ENCODE measurements around the gene USP25. TPM values are rescaled to one million over a fixed set of nuclear protein-coding genes. Genes with fewer than 3 reads are reported as not detected.

Gene USP25
- total and polyA plus RNA-seq, 7 donors = 20.0 to 149 (median 104) TPM

DNA sequence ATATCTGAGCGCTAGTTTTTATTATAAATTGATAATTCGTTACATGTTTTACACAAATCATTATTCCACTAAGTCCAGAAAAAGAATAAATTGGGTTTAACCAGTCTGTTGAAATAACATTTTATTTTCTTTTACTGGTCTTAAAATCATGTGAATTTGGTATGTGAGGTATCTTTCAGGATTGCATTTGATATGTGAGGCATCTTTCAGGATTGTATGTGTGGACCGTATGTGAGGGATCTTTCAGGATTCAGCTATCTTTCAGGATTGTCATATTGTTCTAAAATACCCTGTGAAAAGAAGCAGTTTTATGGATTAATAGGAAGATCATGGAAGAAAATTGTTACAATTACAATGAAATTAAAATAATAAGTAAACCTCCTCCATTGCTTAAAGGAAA, 42.9 kb downstream of the USP25 start:
- 58 to 82% (median 75%) methylated on average over 3 of the region's 3 CpGs for WGBS, 3 donors

GRCh38 chr21:15774590-15774989, 44.8 kb downstream of the USP25 start:
- Histone ChIP-seq H3K4me1 (peaks cover 52% of the 10 kb centered on the region), H3K27ac (no peak overlapping the region), H3K4me3 (no peak overlapping the region), H3K27me3 (ENCODE audit: insufficient read depth in 3 of 3, low read length in 2 of 3) (no peaks in the 10 kb centered on the region), H3K36me3 (ENCODE audit: insufficient read depth in 1 of 2, low read depth in 1 of 2) (no peaks in the 10 kb centered on the region), H3K9me3 (no peaks in the 10 kb centered on the region)
- DNase-seq (no peak), ATAC-seq (no peak)
- TF ChIP-seq CTCF (IDR thresholded peaks at IDR 0.05) = no peak
- 74 to 82% (median 75%) methylated on average over 3 of the region's 3 CpGs for WGBS, 3 donors
- intact Hi-C loops (cut with DNase I) = loop anchor here in 1 of 2 donors (5.0 kb wide), 1 partner anchor 37 kb away; no protein-coding TSS in a partner anchor

More for the DNA sequence above, 42.9 kb downstream of the USP25 start:
- TF ChIP-seq CTCF (IDR thresholded peaks at IDR 0.05) = no peak
- Histone ChIP-seq H3K4me3 (no peak overlapping the region), H3K36me3 (ENCODE audit: insufficient read depth in 1 of 2, low read depth in 1 of 2) (no peaks in the 10 kb centered on the region), H3K27ac (no peak overlapping the region), H3K27me3 (ENCODE audit: insufficient read depth in 3 of 3, low read length in 2 of 3) (no peaks in the 10 kb centered on the region), H3K9me3 (no peaks in the 10 kb centered on the region), H3K4me1 (peaks cover 67% of the 10 kb centered on the region)
- DNase-seq (no peak), ATAC-seq (no peak)
- intact Hi-C loops (cut with DNase I) = loop anchor here in 1 of 2 donors (5.0 kb wide), 1 partner anchor 35 kb away; no protein-coding TSS in a partner anchor

DNA sequence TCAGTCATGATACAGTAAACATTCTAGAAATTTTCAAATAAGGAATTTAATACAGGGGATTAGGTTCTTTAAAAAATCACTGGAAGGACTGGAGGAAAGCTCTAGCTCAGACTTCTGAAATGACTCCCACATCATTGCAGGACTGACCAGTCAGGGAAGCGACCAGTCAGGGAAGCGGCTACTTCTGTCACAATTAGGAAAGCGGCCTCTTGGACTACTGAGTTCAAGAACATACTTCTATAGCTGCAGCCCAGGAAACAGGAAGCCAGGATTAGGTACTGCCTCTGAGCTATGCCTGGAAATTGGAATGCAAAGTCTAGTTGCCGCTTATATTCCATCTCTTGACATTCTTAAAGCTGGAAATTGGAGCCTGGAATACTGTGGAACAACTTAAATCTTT, 45.5 kb downstream of the USP25 start:
- H3K36me3 ChIP-seq (ENCODE audit: insufficient read depth in 1 of 2, low read depth in 1 of 2) = no peaks in the 10 kb centered on the region
- intact Hi-C loops (cut with DNase I) = no loop called here
- ATAC-seq (peak in 3 of 4 donors; percentile 28 to 57 (median 54)), DNase-seq (no peak)
- TF ChIP-seq CTCF (IDR thresholded peaks at IDR 0.05) = no peak
- H3K27ac ChIP-seq = no peak overlapping the region
- 93 to 98% (median 97%) methylated on average over 4 of the region's 4 CpGs for WGBS, 3 donors
- H3K4me3 ChIP-seq = no peak overlapping the region
- no peaks in the 10 kb centered on the region for H3K9me3 ChIP-seq
- no peaks in the 10 kb centered on the region for H3K27me3 ChIP-seq (ENCODE audit: insufficient read depth in 3 of 3, low read length in 2 of 3)
- H3K4me1 ChIP-seq = peaks cover 51% of the 10 kb centered on the region

DNA sequence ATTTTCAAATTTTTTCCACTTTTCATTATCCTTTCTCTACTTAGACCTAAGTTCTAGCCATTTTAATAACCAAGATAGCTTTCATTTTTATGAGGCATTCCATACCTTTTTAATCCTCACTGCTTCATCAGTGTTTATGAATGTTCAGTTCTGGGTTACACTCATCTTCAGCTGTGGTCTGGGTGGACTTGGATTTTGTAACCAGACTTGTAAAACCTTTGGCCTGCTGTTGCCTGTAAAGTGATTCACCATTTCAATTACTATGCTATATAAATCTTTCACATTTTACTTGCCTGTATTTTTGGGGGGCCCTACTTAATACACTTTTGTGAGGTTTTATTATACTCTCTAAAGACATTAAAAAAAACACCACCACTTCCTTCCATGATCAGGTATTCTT, 46.2 kb downstream of the USP25 start:
- TF ChIP-seq CTCF (IDR thresholded peaks at IDR 0.05) = no peak
- H3K27me3 ChIP-seq (ENCODE audit: insufficient read depth in 3 of 3, low read length in 2 of 3) = no peaks in the 10 kb centered on the region
- ATAC-seq (peak; percentile 51 to 75 (median 63)), DNase-seq (no peak)
- H3K4me1 ChIP-seq = peaks cover 45% of the 10 kb centered on the region
- intact Hi-C loops (cut with DNase I) = no loop called here
- H3K27ac ChIP-seq = no peak overlapping the region
- no peak overlapping the region for H3K4me3 ChIP-seq
- no peaks in the 10 kb centered on the region for H3K9me3 ChIP-seq
- peaks cover 0 to 4% of the 10 kb centered on the region in 2 donors for H3K36me3 ChIP-seq (ENCODE audit: insufficient read depth in 1 of 2, low read depth in 1 of 2)

DNA sequence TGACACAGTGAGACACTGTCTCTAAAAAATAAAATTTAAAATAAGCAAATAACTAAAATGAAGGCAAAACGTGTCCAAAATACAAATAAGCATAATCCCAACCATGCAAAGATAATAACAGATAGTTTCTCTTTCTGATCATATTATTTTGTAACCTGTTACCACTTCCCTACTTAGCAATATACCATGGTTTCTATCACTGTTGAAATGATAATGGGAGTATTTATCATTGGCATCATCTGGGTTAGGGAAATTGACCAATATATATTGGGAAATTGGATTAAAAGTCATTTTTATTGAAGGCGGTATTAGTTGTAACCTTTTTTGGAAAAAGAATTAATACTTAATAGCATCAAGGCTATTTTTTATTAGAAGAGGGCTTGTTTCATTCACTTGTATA, 47.0 kb downstream of the USP25 start:
- 70 to 91% (median 82%) methylated on average over 2 of the region's 2 CpGs for WGBS, 3 donors

More for the DNA sequence above, 47.0 kb downstream of the USP25 start:
- H3K27me3 ChIP-seq (ENCODE audit: insufficient read depth in 3 of 3, low read length in 2 of 3) = no peaks in the 10 kb centered on the region
- H3K4me3 ChIP-seq = no peak overlapping the region
- no peaks in the 10 kb centered on the region for H3K9me3 ChIP-seq
- H3K36me3 ChIP-seq (ENCODE audit: insufficient read depth in 1 of 2, low read depth in 1 of 2) = peaks cover 0 to 12% of the 10 kb centered on the region in 2 donors
- DNase-seq (no peak), ATAC-seq (no peak)
- intact Hi-C loops (cut with DNase I) = no loop called here
- no peak for TF ChIP-seq CTCF (IDR thresholded peaks at IDR 0.05)
- peaks cover 37% of the 10 kb centered on the region for H3K4me1 ChIP-seq
- no peak overlapping the region for H3K27ac ChIP-seq

Data from psoas muscle (tissue), 8 donors.